Astrocyte of the spinal cord (primary cell): Measurements from ENCODE around the gene GFOD2.

Experiments
- DNase-seq: peaks from one replicate; pipeline ENCODE4 v3.0.0; 2011; ENCODE audit warnings: low read depth, low spot score
- H3K4me3 ChIP-seq: 2 replicates; pipeline ENCODE4 v1.5.1; 2011; ENCODE audit warnings: low read depth, mild to moderate bottlenecking, low read length, moderate library complexity
- CTCF ChIP-seq: IDR thresholded peaks from 2 replicates; pipeline ENCODE4 v1.5.1; 2012; ENCODE audit warnings: low read depth, mild to moderate bottlenecking, low read length, inconsistent platforms
- in situ Hi-C: cut with HindIII; loops from 2 replicates; pipeline ENCODE4 v1.10.0; 2017; ENCODE audit warnings: low sequenced_read_pairs

The GFOD2 gene

GRCh38 chr16:67649494-67649931, 69.6 kb downstream of the GFOD2 start:
- in situ Hi-C loops = no loop called here
- DNase-seq = no peak
- TF ChIP-seq CTCF = no peak
- H3K4me3 ChIP-seq = no peak overlapping the region

GRCh38 chr16:67648764-67649407, 70.2 kb downstream of the GFOD2 start:
- in situ Hi-C loops = no loop called here
- H3K4me3 ChIP-seq = no peak overlapping the region
- DNase-seq = no peak
- no peak for TF ChIP-seq CTCF

- no peak for DNase-seq
- no peak for TF ChIP-seq CTCF
- in situ Hi-C loops = no loop called here
- no peak overlapping the region for H3K4me3 ChIP-seq
Measured at GRCh38 chr16:67648088-67648763, 70.9 kb downstream of the GFOD2 start.

- in situ Hi-C loops = no loop called here
- DNase-seq = no peak
Measured at GRCh38 chr16:67647681-67648080, 71.4 kb downstream of the GFOD2 start.

GRCh38 chr16:67647111-67647651, 71.9 kb downstream of the GFOD2 start:
- in situ Hi-C loops = no loop called here
- no peak for DNase-seq
- no peak for TF ChIP-seq CTCF
- no peak overlapping the region for H3K4me3 ChIP-seq

More at GRCh38 chr16:67647681-67648080, 71.4 kb downstream of the GFOD2 start:
- TF ChIP-seq CTCF = no peak
- H3K4me3 ChIP-seq = no peak overlapping the region

- in situ Hi-C loops = no loop called here
- no peak overlapping the region for H3K4me3 ChIP-seq
- TF ChIP-seq CTCF = no peak
- DNase-seq = no peak
Measured at GRCh38 chr16:67645397-67646121, 73.6 kb downstream of the GFOD2 start.
